GM12878 (cell line): Measurements from ENCODE around the gene WFDC12. TPM values are rescaled to one million over a fixed set of nuclear protein-coding genes. Genes with fewer than 3 reads are reported as not detected.

Experiments used
- ATAC-seq: fragments of 200-7000 bp; cut with Tn5 transposase; 3 replicates; pipeline ENCODE4 v1.9.1; 2020; ENCODE audit warnings: mild to moderate bottlenecking, moderate library complexity
- BruUV-seq: library from RNA; stranded (reverse); fragments of 400-500 nt; replicated peaks from 2 replicates; lab custom pipeline; 2021; lab: Mats Ljungman, UMichigan
- CTCF ChIA-PET: fragments of 300-600 bp; sonication (Branson Sonifier 250); formaldehyde crosslinking; extraction: SDS; loops from one replicate; lab custom pipeline; 2021; ENCODE audit warnings: inconsistent platforms; lab: Yijun Ruan, JAX
- POLR2A ChIA-PET: fragments of 350-600 bp; formaldehyde crosslinking; extraction: SDS; loops from one replicate; lab custom pipeline; 2021; ENCODE audit warnings: inconsistent platforms; lab: Charles Lee
- RAD21 ChIA-PET: fragments of 300-600 bp; sonication (Branson Sonifier 250); formaldehyde crosslinking; loops from one replicate; lab custom pipeline; 2023; ENCODE audit warnings: antibody characterized with exemption; ENCODE audit not compliant: unreplicated experiment; lab: Charles Lee
- SMC1A ChIA-PET: fragments of 300-600 bp; sonication (Branson Sonifier 250); formaldehyde crosslinking; loops from one replicate; lab custom pipeline; 2023; ENCODE audit not compliant: unreplicated experiment, uncharacterized antibody; lab: Charles Lee
- DNase-seq: peaks from one replicate; pipeline ENCODE4 v3.0.0-alpha.2; 2011; ENCODE audit warnings: low read depth, low spot score
- FAIRE-seq: peaks from 3 replicates; lab custom pipeline; 2011; peaks lifted over from hg19 to GRCh38; lab: Jason Lieb, UNC
- H2AFZ ChIP-seq: 2 replicates; pipeline ENCODE4 v1.6.0; 2011; ENCODE audit warnings: low read depth, low read length, control low read depth; ENCODE audit not compliant: control insufficient read depth
- H3K27ac ChIP-seq: 2 replicates; pipeline ENCODE4 v1.5.1; 2011; ENCODE audit warnings: control low read depth; ENCODE audit not compliant: control insufficient read depth, insufficient read depth
- H3K27me3 ChIP-seq, 2 experiments: replicated peaks in 1 of 2; 2 replicates each; pipeline versions ENCODE4 v1.6.0 to v1.6.1; 2011; ENCODE audit warnings: low read length in 1 of 2; ENCODE audit not compliant: control insufficient read depth in 2 of 2, insufficient read depth in 2 of 2
- H3K36me3 ChIP-seq, 2 experiments: 2 replicates each; pipeline ENCODE4 v1.5.1; 2011; ENCODE audit warnings: low read length in 1 of 2; ENCODE audit not compliant: control insufficient read depth in 2 of 2, insufficient read depth in 2 of 2
- H3K4me1 ChIP-seq: 2 replicates; pipeline ENCODE4 v1.6.1; 2011; ENCODE audit warnings: mild to moderate bottlenecking, low read length, moderate library complexity, mixed read lengths; ENCODE audit not compliant: control insufficient read depth, insufficient read depth
- H3K4me2 ChIP-seq: 2 replicates; pipeline ENCODE4 v1.6.0; 2011; ENCODE audit warnings: control low read depth; ENCODE audit not compliant: control insufficient read depth, insufficient read depth
- H3K4me3 ChIP-seq: fragments of 200-600 bp; sonication (generic); 2 replicates; pipeline ENCODE4 v1.5.1; 2016
- H3K79me2 ChIP-seq: 2 replicates; pipeline ENCODE4 v1.6.0; 2011; ENCODE audit warnings: low read length; ENCODE audit not compliant: control insufficient read depth, insufficient read depth
- H3K9ac ChIP-seq: 2 replicates; pipeline ENCODE4 v1.8.0; 2011; ENCODE audit warnings: low read length, control low read depth, mixed read lengths; ENCODE audit not compliant: control insufficient read depth, insufficient read depth
- H3K9me3 ChIP-seq: replicated peaks from 3 replicates; pipeline ENCODE4 v1.5.1; 2011; ENCODE audit warnings: mild to moderate bottlenecking, low read length; ENCODE audit not compliant: control insufficient read depth, insufficient read depth
- H4K20me1 ChIP-seq: 2 replicates; pipeline ENCODE4 v1.6.0; 2011; ENCODE audit not compliant: control insufficient read depth, insufficient read depth
- CBX5 ChIP-seq: sonication (generic); IDR thresholded peaks from 2 replicates; pipeline ENCODE4 v1.6.1; 2016; ENCODE audit warnings: low read depth, moderate library complexity, mild to moderate bottlenecking, inconsistent platforms
- CREM ChIP-seq: IDR thresholded peaks from 2 replicates; pipeline ENCODE4 v1.6.1; 2014; ENCODE audit warnings: antibody characterized with exemption, low read depth
- ESRRA ChIP-seq: IDR thresholded peaks from 2 replicates; pipeline ENCODE4 v1.6.1; 2012; ENCODE audit warnings: mild to moderate bottlenecking, low read length, improper control_type of control experiment
- FOXM1 ChIP-seq: IDR thresholded peaks from 2 replicates; pipeline ENCODE4 v1.6.1; 2012; ENCODE audit warnings: low read depth, mild to moderate bottlenecking, inconsistent platforms, low read length, moderate library complexity
- GABPA ChIP-seq: IDR thresholded peaks from 2 replicates; pipeline ENCODE4 v1.6.1; 2014; ENCODE audit warnings: antibody characterized with exemption, low read depth, mild to moderate bottlenecking, inconsistent platforms
- JUND ChIP-seq: IDR thresholded peaks from 2 replicates; pipeline ENCODE4 v1.6.1; 2012; ENCODE audit warnings: low read depth, mild to moderate bottlenecking, low read length, improper control_type of control experiment, moderate library complexity
- NFIC ChIP-seq: IDR thresholded peaks from 2 replicates; pipeline ENCODE4 v1.6.1; 2012; ENCODE audit warnings: low read depth, mild to moderate bottlenecking, inconsistent platforms, low read length, moderate library complexity
- NFYB ChIP-seq: IDR thresholded peaks from 2 replicates; pipeline ENCODE4 v1.6.1; 2011; ENCODE audit warnings: low read depth, mild to moderate bottlenecking, low read length, improper control_type of control experiment, moderate library complexity; ENCODE audit not compliant: insufficient read depth
- NR2F1 ChIP-seq: fragments of 450-650 bp; conservative IDR thresholded peaks from 2 replicates; pipeline ENCODE4 v1.6.1; 2017; ENCODE audit warnings: mild to moderate bottlenecking
- RAD21 ChIP-seq: IDR thresholded peaks from 2 replicates; pipeline ENCODE4 v1.6.1; 2011; ENCODE audit warnings: mild to moderate bottlenecking, low read depth, low read length, moderate library complexity; ENCODE audit not compliant: insufficient read depth
- SIX5 ChIP-seq: IDR thresholded peaks from 2 replicates; pipeline ENCODE4 v1.6.1; 2011; ENCODE audit warnings: mild to moderate bottlenecking, low read depth, low read length, moderate library complexity; ENCODE audit not compliant: severe bottlenecking
- SMAD5 ChIP-seq: IDR thresholded peaks from 2 replicates; pipeline ENCODE4 v1.6.1; 2016; ENCODE audit warnings: antibody characterized with exemption, low read depth
- SUZ12 ChIP-seq: fragments of 200-600 bp; sonication (generic); IDR thresholded peaks from one replicate; pipeline ENCODE4 v1.6.1; 2018; ENCODE audit warnings: antibody characterized with exemption, mild to moderate bottlenecking; ENCODE audit not compliant: unreplicated experiment
- ZBTB33 ChIP-seq: fragments of 450-650 bp; IDR thresholded peaks from 2 replicates; pipeline ENCODE4 v1.6.1; 2017; ENCODE audit warnings: mild to moderate bottlenecking
- ZNF217 ChIP-seq: fragments of 450-650 bp; IDR thresholded peaks from 2 replicates; pipeline ENCODE4 v1.6.1; 2017; ENCODE audit warnings: antibody characterized with exemption, mild to moderate bottlenecking
- ZNF274 ChIP-seq: IDR thresholded peaks from one replicate; pipeline ENCODE4 v1.8.0; 2011; ENCODE audit not compliant: insufficient read length, insufficient read depth
- WGBS: methylation state at CpG from one replicate; pipeline ENCODE4 v1.1.6; 2016; ENCODE audit warnings: low lambda C conversion rate; ENCODE audit not compliant: insufficient replicate concordance, insufficient coverage; ENCODE audit errors: missing lambda C conversion rate; 5-methylcytosine and 5-hydroxymethylcytosine counted together
- in situ Hi-C: fragments of 300-500 bp; cut with MboI; formaldehyde crosslinking; loops from 9 replicates; pipeline ENCODE4 v1.14.3; 2018; ENCODE audit warnings: mixed read lengths
- intact Hi-C: fragments of 100-400 bp; cut with micrococcal nuclease; formaldehyde crosslinking; loops from one replicate; pipeline ENCODE4 v1.14.2; 2022; ENCODE audit not compliant: unreplicated experiment
- polyA plus RNA-seq, 11 experiments: library from polyadenylated mRNA; depleted of rRNA in 4 of 11; unstranded in 6 of 11; stranded (reverse) in 5 of 11; fragments of >200 nt; fragmentation: Nextera tagmentation in 4 of 11; fragmentation: Illumina TruSeq in 1 of 11; extraction: Ambion mirVana in 4 of 11; extraction: Trizol in 1 of 11; gene quantifications; 1 replicate in 1 of 11; 2 replicates in 10 of 11; pipeline versions ENCODE4 v1.2.1 to v1.2.3, GENCODE V29; 2011 to 2016; ENCODE audit warnings: inconsistent platforms in 2 of 11, missing spikeins in 2 of 11, low read depth in 1 of 11
- total RNA-seq, 4 experiments: library from RNA; depleted of rRNA in 3 of 4; stranded (reverse); fragments of >200 nt in 3 of 4; fragmentation: Illumina TruSeq in 1 of 4; extraction: Trizol in 1 of 4; gene quantifications; 2 replicates each; pipeline versions ENCODE4 v1.2.1 to v1.2.3, GENCODE V29; 2013 to 2021
- TF ChIP-seq, protein P1 (sequence below): fragments of 450-650 bp; IDR thresholded peaks from 2 replicates; pipeline ENCODE4 v1.6.1; 2017; ENCODE audit warnings: mild to moderate bottlenecking, moderate library complexity
- TF ChIP-seq, protein P2 (sequence below): fragments of 450-650 bp; IDR thresholded peaks from 2 replicates; pipeline ENCODE4 v1.6.1; 2017; ENCODE audit warnings: borderline replicate concordance

The WFDC12 gene
- total and polyA plus RNA-seq, 10 of the 15 experiments (the other 5 are each of a cell fraction or from before 2014, with no cell fraction given): not detected

DNA sequence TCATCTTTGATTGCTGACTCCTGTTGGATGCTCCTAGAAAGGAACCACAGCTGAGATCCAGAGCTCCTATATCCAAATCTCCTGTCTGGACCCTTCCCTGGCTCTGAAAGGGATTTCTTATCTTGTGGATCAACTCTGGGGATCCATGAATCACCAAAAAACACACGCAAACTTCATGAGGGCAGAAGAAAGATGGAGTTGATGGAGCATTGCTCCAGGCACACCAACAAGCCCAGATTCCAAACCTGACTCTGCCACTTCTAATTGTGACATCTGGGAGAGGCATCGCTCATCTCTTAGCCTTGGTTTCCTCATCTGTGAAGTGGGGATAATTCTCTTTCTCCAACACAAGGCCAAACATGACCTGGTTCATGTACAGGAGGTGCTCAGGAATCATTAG is 30.1 kb downstream of the WFDC12 start (continued):
- TF ChIP-seq ZBTB33: no peak
- no peak for TF ChIP-seq CBX5
- TF ChIP-seq SUZ12: no peak
- no peak for TF ChIP-seq FOXM1
- TF ChIP-seq ZNF274: no peak
- TF ChIP-seq NFYB: no peak

GRCh38 chr20:45092898-45093297 is 31.4 kb downstream of the WFDC12 start:
- Histone ChIP-seq H3K27me3 (peaks cover 0 to 3% of the 10 kb centered on the region in 2 experiments; a peak in 2 of 4 replicates), H4K20me1 (no peaks in the 10 kb centered on the region; the same call in 1 of the 2 replicates), H3K79me2 (no peaks in the 10 kb centered on the region), H3K4me3 (no peak overlapping the region), H3K4me1 (no peaks in the 10 kb centered on the region), H3K36me3 (no peaks in the 10 kb centered on the region; a peak in 1 of 4 replicates), H3K27ac (no peak overlapping the region), H3K4me2 (no peak overlapping the region), H3K9me3 (no peaks in the 10 kb centered on the region; the same call in 2 of the 3 replicates), H3K9ac (no peak overlapping the region), H2AFZ (no peak overlapping the region)
- SMC1A ChIA-PET: interaction anchor here (0.7 to 8.3 kb wide), 4 partner anchors 42 to 133 kb away, joined by 3 to 108 read pairs (median 43); no protein-coding TSS in a partner anchor
- FAIRE-seq: no peak
- POLR2A ChIA-PET: no interaction called here
- BruUV-seq: no TSS peak
- DNase-seq: no peak
- no peak for ATAC-seq
- RAD21 ChIA-PET: interaction anchor here (1.5 to 7.0 kb wide), 2 partner anchors 43 to 49 kb away, joined by 9 to 47 read pairs; no protein-coding TSS in a partner anchor
- CTCF ChIA-PET: interaction anchor here (1.0 to 6.3 kb wide), 10 partner anchors 13 to 198 kb away, joined by 3 to 162 read pairs (median 33); partner anchors contain the start of gene WFDC5
- in situ Hi-C loops (no loop called here), intact Hi-C loops (no loop called here)
- 90% methylated on average over 7 of the region's 7 CpGs for WGBS
- TF ChIP-seq SMAD5 (no peak), CREM (no peak), NR2F1 (no peak), GABPA (no peak), SIX5 (no peak), NFIC (no peak), ZNF217 (no peak), JUND (no peak), ESRRA (no peak), RAD21 (no peak)
- TF ChIP-seq, protein P1, sequence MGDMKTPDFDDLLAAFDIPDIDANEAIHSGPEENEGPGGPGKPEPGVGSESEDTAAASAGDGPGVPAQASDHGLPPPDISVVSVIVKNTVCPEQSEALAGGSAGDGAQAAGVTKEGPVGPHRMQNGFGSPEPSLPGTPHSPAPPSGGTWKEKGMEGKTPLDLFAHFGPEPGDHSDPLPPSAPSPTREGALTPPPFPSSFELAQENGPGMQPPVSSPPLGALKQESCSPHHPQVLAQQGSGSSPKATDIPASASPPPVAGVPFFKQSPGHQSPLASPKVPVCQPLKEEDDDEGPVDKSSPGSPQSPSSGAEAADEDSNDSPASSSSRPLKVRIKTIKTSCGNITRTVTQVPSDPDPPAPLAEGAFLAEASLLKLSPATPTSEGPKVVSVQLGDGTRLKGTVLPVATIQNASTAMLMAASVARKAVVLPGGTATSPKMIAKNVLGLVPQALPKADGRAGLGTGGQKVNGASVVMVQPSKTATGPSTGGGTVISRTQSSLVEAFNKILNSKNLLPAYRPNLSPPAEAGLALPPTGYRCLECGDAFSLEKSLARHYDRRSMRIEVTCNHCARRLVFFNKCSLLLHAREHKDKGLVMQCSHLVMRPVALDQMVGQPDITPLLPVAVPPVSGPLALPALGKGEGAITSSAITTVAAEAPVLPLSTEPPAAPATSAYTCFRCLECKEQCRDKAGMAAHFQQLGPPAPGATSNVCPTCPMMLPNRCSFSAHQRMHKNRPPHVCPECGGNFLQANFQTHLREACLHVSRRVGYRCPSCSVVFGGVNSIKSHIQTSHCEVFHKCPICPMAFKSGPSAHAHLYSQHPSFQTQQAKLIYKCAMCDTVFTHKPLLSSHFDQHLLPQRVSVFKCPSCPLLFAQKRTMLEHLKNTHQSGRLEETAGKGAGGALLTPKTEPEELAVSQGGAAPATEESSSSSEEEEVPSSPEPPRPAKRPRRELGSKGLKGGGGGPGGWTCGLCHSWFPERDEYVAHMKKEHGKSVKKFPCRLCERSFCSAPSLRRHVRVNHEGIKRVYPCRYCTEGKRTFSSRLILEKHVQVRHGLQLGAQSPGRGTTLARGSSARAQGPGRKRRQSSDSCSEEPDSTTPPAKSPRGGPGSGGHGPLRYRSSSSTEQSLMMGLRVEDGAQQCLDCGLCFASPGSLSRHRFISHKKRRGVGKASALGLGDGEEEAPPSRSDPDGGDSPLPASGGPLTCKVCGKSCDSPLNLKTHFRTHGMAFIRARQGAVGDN: no peak
- TF ChIP-seq, protein P2, sequence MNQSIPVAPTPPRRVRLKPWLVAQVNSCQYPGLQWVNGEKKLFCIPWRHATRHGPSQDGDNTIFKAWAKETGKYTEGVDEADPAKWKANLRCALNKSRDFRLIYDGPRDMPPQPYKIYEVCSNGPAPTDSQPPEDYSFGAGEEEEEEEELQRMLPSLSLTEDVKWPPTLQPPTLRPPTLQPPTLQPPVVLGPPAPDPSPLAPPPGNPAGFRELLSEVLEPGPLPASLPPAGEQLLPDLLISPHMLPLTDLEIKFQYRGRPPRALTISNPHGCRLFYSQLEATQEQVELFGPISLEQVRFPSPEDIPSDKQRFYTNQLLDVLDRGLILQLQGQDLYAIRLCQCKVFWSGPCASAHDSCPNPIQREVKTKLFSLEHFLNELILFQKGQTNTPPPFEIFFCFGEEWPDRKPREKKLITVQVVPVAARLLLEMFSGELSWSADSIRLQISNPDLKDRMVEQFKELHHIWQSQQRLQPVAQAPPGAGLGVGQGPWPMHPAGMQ: no peak
